ENCODE measurements around the gene PPT2.

The PPT2 gene

GRCh38 chr6:32153564-32154513, at the start of gene PPT2:
Gene PPT2, plus strand, starts transcription at chr6:32154141. Its CDS starts 454 bp downstream, at chr6:32154595.
- DNase-seq (ENCODE audit: low spot score): peak; percentile 54

GRCh38 chr6:32105433-32105832, 48.5 kb upstream of the PPT2 start:
- no peak for DNase-seq (ENCODE audit: low spot score)

GRCh38 chr6:32107406-32107805, 46.5 kb upstream of the PPT2 start:
- no peak for DNase-seq (ENCODE audit: low spot score)

- DNase-seq (ENCODE audit: low spot score): no peak
Observed at GRCh38 chr6:32108094-32108627, 45.8 kb upstream of the PPT2 start.

- no peak for DNase-seq (ENCODE audit: low spot score)
Observed at GRCh38 chr6:32108727-32109113, 45.2 kb upstream of the PPT2 start.

GRCh38 chr6:32109114-32109764, 44.7 kb upstream of the PPT2 start, which contains the start of gene TNXB:
Gene TNXB, minus strand, starts transcription at chr6:32109338. Its CDS starts 11,140 bp downstream, at chr6:32098198.
- DNase-seq (ENCODE audit: low spot score): no peak

GRCh38 chr6:32109765-32110160, 44.2 kb upstream of the PPT2 start:
- DNase-seq (ENCODE audit: low spot score): no peak

GRCh38 chr6:32110632-32111031, 43.3 kb upstream of the PPT2 start:
- DNase-seq (ENCODE audit: low spot score): no peak

GRCh38 chr6:32111424-32112066, 42.4 kb upstream of the PPT2 start:
- DNase-seq (ENCODE audit: low spot score): no peak

GRCh38 chr6:32112431-32112980, 41.4 kb upstream of the PPT2 start:
- DNase-seq (ENCODE audit: low spot score): no peak

GRCh38 chr6:32113386-32114352, 40.3 kb upstream of the PPT2 start:
- DNase-seq (ENCODE audit: low spot score): no peak

GRCh38 chr6:32114796-32115195, 39.1 kb upstream of the PPT2 start:
- no peak for DNase-seq (ENCODE audit: low spot score)

GRCh38 chr6:32115623-32116022, 38.3 kb upstream of the PPT2 start:
- no peak for DNase-seq (ENCODE audit: low spot score)

GRCh38 chr6:32116674-32117073, 37.3 kb upstream of the PPT2 start:
- no peak for DNase-seq (ENCODE audit: low spot score)

GRCh38 chr6:32117461-32117860, 36.5 kb upstream of the PPT2 start:
- no peak for DNase-seq (ENCODE audit: low spot score)

GRCh38 chr6:32118782-32119628, 34.9 kb upstream of the PPT2 start:
- peak; percentile 69 for DNase-seq (ENCODE audit: low spot score)

GRCh38 chr6:32120573-32121059, 33.3 kb upstream of the PPT2 start:
- no peak for DNase-seq (ENCODE audit: low spot score)

- DNase-seq (ENCODE audit: low spot score): no peak
Observed at GRCh38 chr6:32123681-32124080, 30.3 kb upstream of the PPT2 start.

GRCh38 chr6:32126880-32127279, 27.1 kb upstream of the PPT2 start:
- DNase-seq (ENCODE audit: low spot score): peak; percentile 17

GRCh38 chr6:32127409-32127716, 26.6 kb upstream of the PPT2 start:
- DNase-seq (ENCODE audit: low spot score): no peak

Measured in activated CD4-positive, alpha-beta T cell treated with anti-CD3 and anti-CD28 coated beads, Interleukin-2, Interleukin-4, amounts not matched to agents 100 ng/mL and 50 ng/mL, durations not matched to agents 16 hours and 8 hours (primary cell).